Trophoblast cell (in vitro differentiated cells and primary cell): ENCODE results near the gene GSE1.

Experiments used
- DNase-seq, 2 donors: peaks; one replicate each; pipeline ENCODE4 v3.0.0-alpha.2; 2016
- H2AFZ ChIP-seq: 2 replicates; pipeline ENCODE4 v1.6.1; 2013; ENCODE audit warnings: low read length, moderate library complexity, mild to moderate bottlenecking; ENCODE audit not compliant: insufficient read depth, poor library complexity
- H2AK5ac ChIP-seq: 2 replicates; pipeline ENCODE4 v1.6.1; 2013; ENCODE audit warnings: mild to moderate bottlenecking, low read length
- H2BK120ac ChIP-seq: 2 replicates; pipeline ENCODE4 v1.6.1; 2013; ENCODE audit warnings: low read length, mild to moderate bottlenecking, moderate library complexity; ENCODE audit not compliant: insufficient read depth, poor library complexity
- H2BK12ac ChIP-seq: 2 replicates; pipeline ENCODE4 v1.6.1; 2013; ENCODE audit warnings: mild to moderate bottlenecking, low read length, moderate library complexity
- H2BK5ac ChIP-seq: 2 replicates; pipeline ENCODE4 v1.6.1; 2013; ENCODE audit warnings: low read length, low read depth, moderate library complexity, mild to moderate bottlenecking; ENCODE audit not compliant: poor library complexity
- H3K14ac ChIP-seq: 2 replicates; pipeline ENCODE4 v1.6.1; 2013; ENCODE audit warnings: mild to moderate bottlenecking, low read length
- H3K18ac ChIP-seq: 2 replicates; pipeline ENCODE4 v1.6.1; 2013; ENCODE audit warnings: mild to moderate bottlenecking, low read length
- H3K23ac ChIP-seq: 2 replicates; pipeline ENCODE4 v1.6.1; 2013; ENCODE audit warnings: low read length
- H3K27ac ChIP-seq: 2 replicates; pipeline ENCODE4 v1.5.1; 2013; ENCODE audit warnings: low read depth, mild to moderate bottlenecking, inconsistent platforms, low read length, moderate library complexity
- H3K27me3 ChIP-seq: 2 replicates; pipeline ENCODE4 v1.6.1; 2013; ENCODE audit warnings: inconsistent platforms, mild to moderate bottlenecking, low read length, moderate library complexity; ENCODE audit not compliant: insufficient read depth
- H3K36me3 ChIP-seq, 2 experiments: 1 replicate in 1 of 2; 2 replicates in 1 of 2; pipeline ENCODE4 v1.6.1; 2013; ENCODE audit warnings: low read length in 2 of 2, mild to moderate bottlenecking in 2 of 2, moderate library complexity in 1 of 2; ENCODE audit not compliant: insufficient read depth in 2 of 2, control insufficient read depth in 1 of 2
- H3K4ac ChIP-seq: 2 replicates; pipeline ENCODE4 v1.6.1; 2013; ENCODE audit warnings: low read depth, mild to moderate bottlenecking, low read length, moderate library complexity
- H3K4me1 ChIP-seq, 2 experiments: 1 replicate in 1 of 2; 2 replicates in 1 of 2; pipeline ENCODE4 v1.6.1; 2013; ENCODE audit warnings: low read length in 2 of 2, mild to moderate bottlenecking in 2 of 2, moderate library complexity in 1 of 2; ENCODE audit not compliant: insufficient read depth in 2 of 2, control insufficient read depth in 1 of 2
- H3K4me2 ChIP-seq: 2 replicates; pipeline ENCODE4 v1.6.1; 2013; ENCODE audit warnings: inconsistent platforms, mild to moderate bottlenecking, low read length, moderate library complexity
- H3K4me3 ChIP-seq: 2 replicates; pipeline ENCODE4 v1.5.1; 2013; ENCODE audit warnings: mild to moderate bottlenecking, low read depth, low read length, inconsistent platforms
- H3K79me1 ChIP-seq: one replicate; pipeline ENCODE4 v1.6.1; 2013; ENCODE audit warnings: low read length
- H3K79me2 ChIP-seq: 2 replicates; pipeline ENCODE4 v1.6.1; 2013; ENCODE audit warnings: low read length, mild to moderate bottlenecking; ENCODE audit not compliant: control insufficient read depth, insufficient read depth, poor library complexity
- H3K9ac ChIP-seq: 2 replicates; pipeline ENCODE4 v1.6.1; 2013; ENCODE audit warnings: mild to moderate bottlenecking, low read length
- H3K9me3 ChIP-seq: 2 replicates; pipeline ENCODE4 v1.6.1; 2013; ENCODE audit warnings: low read depth, mild to moderate bottlenecking, control low read depth, inconsistent platforms, low read length; ENCODE audit not compliant: insufficient read depth
- H4K12ac ChIP-seq: 2 replicates; pipeline ENCODE4 v1.6.1; 2013; ENCODE audit warnings: low read depth, mild to moderate bottlenecking, low read length, moderate library complexity
- H4K8ac ChIP-seq: 2 replicates; pipeline ENCODE4 v1.6.1; 2013; ENCODE audit warnings: low read depth, mild to moderate bottlenecking, low read length, moderate library complexity
- H4K91ac ChIP-seq: one replicate; pipeline ENCODE4 v1.6.1; 2013; ENCODE audit warnings: low read depth, mild to moderate bottlenecking, low read length, moderate library complexity
- WGBS: extraction: QIAGEN DNeasy Blood & Tissue Kit; methylation state at CpG from one replicate; pipeline ENCODE4 v1.1.7; 2013; ENCODE audit warnings: missing lambda C conversion rate; ENCODE audit not compliant: insufficient read length, insufficient coverage; ENCODE audit errors: extremely low coverage; 5-methylcytosine and 5-hydroxymethylcytosine counted together

GSE1 gene

GRCh38 chr16:85580684-85581083 is 32.4 kb upstream of the GSE1 start:
- Histone ChIP-seq H2BK120ac (no peak overlapping the region), H3K18ac (no peak overlapping the region), H3K27me3 (no peaks in the 10 kb centered on the region), H3K36me3 (peaks cover 2 to 4% of the 10 kb centered on the region in 2 experiments), H4K8ac (no peak overlapping the region), H3K4me2 (no peak overlapping the region), H3K79me2 (peaks cover 5% of the 10 kb centered on the region), H2AK5ac (no peak overlapping the region), H3K4me3 (no peak overlapping the region), H2BK12ac (no peak overlapping the region), H3K9me3 (peaks cover 1% of the 10 kb centered on the region), H3K4me1 (peaks cover 15 to 21% of the 10 kb centered on the region in 2 experiments), H3K23ac (no peak overlapping the region), H2AFZ (no peak overlapping the region), H4K91ac (no peak overlapping the region), H3K9ac (no peak overlapping the region), H3K79me1 (peaks cover 2% of the 10 kb centered on the region), H3K27ac (no peak overlapping the region), H3K4ac (no peak overlapping the region), H3K14ac (no peak overlapping the region), H4K12ac (no peak overlapping the region), H2BK5ac (no peak overlapping the region)
- no CpG with 5 or more reads among the region's 7 CpGs for WGBS
- DNase-seq = no peak

- Histone ChIP-seq H4K91ac (no peak overlapping the region), H3K27ac (no peak overlapping the region), H3K4ac (no peak overlapping the region), H3K27me3 (no peaks in the 10 kb centered on the region), H2BK120ac (no peak overlapping the region), H3K36me3 (peaks cover 2 to 4% of the 10 kb centered on the region in 2 experiments), H3K9me3 (peaks cover 1% of the 10 kb centered on the region), H2BK12ac (no peak overlapping the region), H3K18ac (no peak overlapping the region), H3K14ac (no peak overlapping the region), H3K9ac (no peak overlapping the region), H3K79me1 (peaks cover 2% of the 10 kb centered on the region), H4K8ac (no peak overlapping the region), H3K4me2 (no peak overlapping the region), H3K79me2 (peaks cover 3% of the 10 kb centered on the region), H2BK5ac (no peak overlapping the region), H3K4me3 (no peak overlapping the region), H2AFZ (no peak overlapping the region), H2AK5ac (no peak overlapping the region), H4K12ac (no peak overlapping the region), H3K23ac (no peak overlapping the region), H3K4me1 (peaks cover 15 to 21% of the 10 kb centered on the region in 2 experiments)
- WGBS = no CpG with 5 or more reads among the region's 29 CpGs
- no peak for DNase-seq
These were observed 30.7 kb upstream of the GSE1 start for GRCh38 chr16:85582229-85582991.

- no peak overlapping the region for H4K91ac ChIP-seq
- peaks cover 15 to 21% of the 10 kb centered on the region in 2 experiments for H3K4me1 ChIP-seq
- no peak overlapping the region for H2BK5ac ChIP-seq
- H2AK5ac ChIP-seq = no peak overlapping the region
- no peak overlapping the region for H3K14ac ChIP-seq
- H3K27ac ChIP-seq = no peak overlapping the region
- peaks cover 1% of the 10 kb centered on the region for H3K9me3 ChIP-seq
- peaks cover 2 to 4% of the 10 kb centered on the region in 2 experiments for H3K36me3 ChIP-seq
- peaks cover 2% of the 10 kb centered on the region for H3K79me1 ChIP-seq
- no peak overlapping the region for H3K9ac ChIP-seq
- no peak overlapping the region for H3K4me3 ChIP-seq
- peak overlapping the region; percentile 13 for H3K4ac ChIP-seq
- no CpG with 5 or more reads among the region's 22 CpGs for WGBS
- no peak overlapping the region for H2AFZ ChIP-seq
- peaks cover 3% of the 10 kb centered on the region for H3K79me2 ChIP-seq
- peak overlapping the region; percentile 7 for H3K18ac ChIP-seq
- no peak overlapping the region for H2BK120ac ChIP-seq
- H4K12ac ChIP-seq = no peak overlapping the region
- no peak overlapping the region for H2BK12ac ChIP-seq
- H3K4me2 ChIP-seq = no peak overlapping the region
- peak overlapping the region; percentile 22 for H4K8ac ChIP-seq
- H3K27me3 ChIP-seq = no peaks in the 10 kb centered on the region
- no peak for DNase-seq
- no peak overlapping the region for H3K23ac ChIP-seq
These were observed 29.5 kb upstream of the GSE1 start for GRCh38 chr16:85583491-85584181.

GRCh38 chr16:85584267-85584666 is 28.9 kb upstream of the GSE1 start:
- no peak for DNase-seq
- Histone ChIP-seq H4K8ac (no peak overlapping the region), H2AFZ (no peak overlapping the region), H3K36me3 (peaks cover 2 to 4% of the 10 kb centered on the region in 2 experiments), H2BK12ac (no peak overlapping the region), H3K23ac (no peak overlapping the region), H3K4me1 (peaks cover 15 to 21% of the 10 kb centered on the region in 2 experiments), H4K12ac (no peak overlapping the region), H3K79me1 (peaks cover 2% of the 10 kb centered on the region), H3K18ac (peak overlapping the region; percentile 7), H2AK5ac (no peak overlapping the region), H3K79me2 (peaks cover 3% of the 10 kb centered on the region), H3K14ac (no peak overlapping the region), H3K4me3 (no peak overlapping the region), H4K91ac (no peak overlapping the region), H3K9ac (no peak overlapping the region), H3K27ac (no peak overlapping the region), H2BK120ac (no peak overlapping the region), H3K9me3 (peaks cover 1% of the 10 kb centered on the region), H3K27me3 (no peaks in the 10 kb centered on the region), H3K4me2 (no peak overlapping the region), H3K4ac (no peak overlapping the region), H2BK5ac (no peak overlapping the region)
- no CpG with 5 or more reads among the region's 14 CpGs for WGBS
